Nephron (organoid): ENCODE data around the gene SLC1A7.

Source experiments
- H3K27ac Mint-ChIP-seq, 3 experiments: 2 replicates each; pipeline ENCODE4 v1.8.0; 2020; ENCODE audit warnings: mixed read lengths in 3 of 3, mild to moderate bottlenecking in 2 of 3, moderate library complexity in 1 of 3
- H3K27me3 Mint-ChIP-seq: 2 replicates; pipeline ENCODE4 v1.8.0; 2021; ENCODE audit warnings: low read depth, mild to moderate bottlenecking, moderate library complexity, mixed read lengths
- H3K36me3 Mint-ChIP-seq: 2 replicates; pipeline ENCODE4 v1.8.0; 2020; ENCODE audit warnings: low read depth, mixed read lengths
- H3K4me1 Mint-ChIP-seq: 2 replicates; pipeline ENCODE4 v1.8.0; 2020; ENCODE audit warnings: mixed read lengths
- H3K4me3 Mint-ChIP-seq, 3 experiments: 2 replicates each; pipeline ENCODE4 v1.8.0; 2020; ENCODE audit warnings: mild to moderate bottlenecking in 3 of 3, mixed read lengths in 3 of 3, moderate library complexity in 2 of 3
- H3K9me3 Mint-ChIP-seq: 2 replicates; pipeline ENCODE4 v1.8.0; 2020; ENCODE audit warnings: mixed read lengths
- TF ChIP-seq, protein P1 (sequence below), 3 experiments: fragments of 200-600 bp; sonication (generic); IDR thresholded peaks; one replicate each; pipeline ENCODE4 v1.5.0; 2021; ENCODE audit warnings: antibody characterized with exemption in 3 of 3; ENCODE audit not compliant: unreplicated experiment in 3 of 3

The SLC1A7 gene

DNA sequence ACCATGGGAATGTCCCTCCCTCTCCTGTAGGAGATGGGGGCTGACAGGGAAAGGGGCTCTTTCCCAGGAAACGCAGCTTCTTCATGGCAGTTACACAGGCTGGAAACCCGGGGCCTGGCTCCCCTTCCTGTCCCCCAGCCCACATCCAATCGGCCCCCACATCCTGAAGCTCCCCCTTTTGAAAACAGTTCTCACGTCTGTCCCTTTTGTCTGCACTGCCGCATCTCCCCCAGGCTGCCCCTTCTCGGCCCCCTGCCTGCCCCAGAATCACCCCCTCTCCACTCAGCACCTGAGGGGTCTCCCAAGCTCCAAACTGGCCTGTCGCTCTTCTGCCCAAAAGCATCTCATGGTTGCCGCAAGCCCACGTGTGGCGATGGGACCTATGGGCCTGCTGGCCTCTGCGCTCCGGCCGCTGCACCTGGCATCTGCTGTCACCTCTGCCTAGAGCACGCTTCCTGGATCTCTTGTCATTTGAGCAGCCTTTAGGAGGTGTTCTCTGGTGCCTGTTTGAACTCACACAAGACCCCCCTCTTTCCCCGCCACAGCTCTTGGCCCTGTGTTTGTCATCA lies 867 bp downstream of the SLC1A7 start:
- Mint-ChIP-seq H3K4me3 (no peak overlapping the region), H3K36me3 (no peaks in the 10 kb centered on the region), H3K27ac (no peak overlapping the region), H3K9me3 (peaks cover 12% of the 10 kb centered on the region), H3K4me1 (peaks cover 29% of the 10 kb centered on the region), H3K27me3 (peaks cover 9% of the 10 kb centered on the region)
- TF ChIP-seq, protein P1, sequence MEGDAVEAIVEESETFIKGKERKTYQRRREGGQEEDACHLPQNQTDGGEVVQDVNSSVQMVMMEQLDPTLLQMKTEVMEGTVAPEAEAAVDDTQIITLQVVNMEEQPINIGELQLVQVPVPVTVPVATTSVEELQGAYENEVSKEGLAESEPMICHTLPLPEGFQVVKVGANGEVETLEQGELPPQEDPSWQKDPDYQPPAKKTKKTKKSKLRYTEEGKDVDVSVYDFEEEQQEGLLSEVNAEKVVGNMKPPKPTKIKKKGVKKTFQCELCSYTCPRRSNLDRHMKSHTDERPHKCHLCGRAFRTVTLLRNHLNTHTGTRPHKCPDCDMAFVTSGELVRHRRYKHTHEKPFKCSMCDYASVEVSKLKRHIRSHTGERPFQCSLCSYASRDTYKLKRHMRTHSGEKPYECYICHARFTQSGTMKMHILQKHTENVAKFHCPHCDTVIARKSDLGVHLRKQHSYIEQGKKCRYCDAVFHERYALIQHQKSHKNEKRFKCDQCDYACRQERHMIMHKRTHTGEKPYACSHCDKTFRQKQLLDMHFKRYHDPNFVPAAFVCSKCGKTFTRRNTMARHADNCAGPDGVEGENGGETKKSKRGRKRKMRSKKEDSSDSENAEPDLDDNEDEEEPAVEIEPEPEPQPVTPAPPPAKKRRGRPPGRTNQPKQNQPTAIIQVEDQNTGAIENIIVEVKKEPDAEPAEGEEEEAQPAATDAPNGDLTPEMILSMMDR (IDR thresholded peaks at IDR 0.05; ENCODE audit: unreplicated experiment in 3 of 3) = no peak

DNA sequence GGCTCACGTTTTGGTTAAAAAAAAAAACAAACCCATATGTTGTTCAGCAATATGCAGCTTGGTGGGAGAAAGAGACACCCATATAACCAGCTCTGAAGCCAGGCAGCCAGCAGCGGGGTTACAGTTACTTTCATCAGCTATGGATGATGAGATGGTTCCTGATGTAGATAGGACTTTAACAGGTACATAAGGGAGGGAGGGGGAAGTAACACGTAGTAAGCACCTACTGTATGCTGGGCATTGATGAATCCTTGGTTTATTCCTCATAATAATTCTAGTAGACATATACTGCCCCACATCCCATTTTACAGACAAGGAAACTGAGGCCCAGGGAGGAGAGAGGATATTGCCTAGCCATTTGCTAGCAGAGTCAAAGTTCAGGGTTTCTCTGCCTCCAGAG lies 2.0 kb downstream of the SLC1A7 start:
- Mint-ChIP-seq H3K4me1 (peaks cover 18% of the 10 kb centered on the region), H3K27me3 (peaks cover 9% of the 10 kb centered on the region), H3K9me3 (peaks cover 12% of the 10 kb centered on the region), H3K27ac (peak overlapping the region in 1 of 3 experiments; percentile 23), H3K4me3 (no peak overlapping the region), H3K36me3 (no peaks in the 10 kb centered on the region)
- TF ChIP-seq, protein P1 (IDR thresholded peaks at IDR 0.05; ENCODE audit: unreplicated experiment in 3 of 3) = no peak

DNA sequence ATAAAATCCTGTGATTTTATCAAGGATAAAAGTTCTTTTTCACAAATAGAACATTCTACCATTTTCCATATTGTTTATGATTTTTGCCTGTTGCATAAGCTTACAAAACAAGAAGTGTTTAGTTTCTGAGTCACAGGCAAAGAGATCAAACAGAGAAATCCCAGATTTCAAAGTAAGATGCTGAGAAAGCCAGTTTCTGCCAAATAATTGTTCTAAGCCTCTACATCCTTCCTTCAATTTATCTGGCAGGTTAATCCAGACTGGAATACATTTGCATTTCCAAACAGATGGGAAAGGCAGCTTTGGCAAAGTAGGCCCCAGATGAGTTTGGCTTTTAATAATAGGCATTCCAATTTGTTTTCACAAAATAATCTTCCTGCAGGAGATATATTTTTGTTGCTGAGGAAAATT lies 2.5 kb downstream of the SLC1A7 start:
- Mint-ChIP-seq H3K27me3 (peaks cover 11% of the 10 kb centered on the region), H3K4me1 (peaks cover 14% of the 10 kb centered on the region), H3K4me3 (no peak overlapping the region), H3K9me3 (peaks cover 12% of the 10 kb centered on the region), H3K36me3 (no peaks in the 10 kb centered on the region), H3K27ac (peak overlapping the region in 1 of 3 experiments; percentile 23)
- TF ChIP-seq, protein P1 (IDR thresholded peaks at IDR 0.05; ENCODE audit: unreplicated experiment in 3 of 3) = no peak

DNA sequence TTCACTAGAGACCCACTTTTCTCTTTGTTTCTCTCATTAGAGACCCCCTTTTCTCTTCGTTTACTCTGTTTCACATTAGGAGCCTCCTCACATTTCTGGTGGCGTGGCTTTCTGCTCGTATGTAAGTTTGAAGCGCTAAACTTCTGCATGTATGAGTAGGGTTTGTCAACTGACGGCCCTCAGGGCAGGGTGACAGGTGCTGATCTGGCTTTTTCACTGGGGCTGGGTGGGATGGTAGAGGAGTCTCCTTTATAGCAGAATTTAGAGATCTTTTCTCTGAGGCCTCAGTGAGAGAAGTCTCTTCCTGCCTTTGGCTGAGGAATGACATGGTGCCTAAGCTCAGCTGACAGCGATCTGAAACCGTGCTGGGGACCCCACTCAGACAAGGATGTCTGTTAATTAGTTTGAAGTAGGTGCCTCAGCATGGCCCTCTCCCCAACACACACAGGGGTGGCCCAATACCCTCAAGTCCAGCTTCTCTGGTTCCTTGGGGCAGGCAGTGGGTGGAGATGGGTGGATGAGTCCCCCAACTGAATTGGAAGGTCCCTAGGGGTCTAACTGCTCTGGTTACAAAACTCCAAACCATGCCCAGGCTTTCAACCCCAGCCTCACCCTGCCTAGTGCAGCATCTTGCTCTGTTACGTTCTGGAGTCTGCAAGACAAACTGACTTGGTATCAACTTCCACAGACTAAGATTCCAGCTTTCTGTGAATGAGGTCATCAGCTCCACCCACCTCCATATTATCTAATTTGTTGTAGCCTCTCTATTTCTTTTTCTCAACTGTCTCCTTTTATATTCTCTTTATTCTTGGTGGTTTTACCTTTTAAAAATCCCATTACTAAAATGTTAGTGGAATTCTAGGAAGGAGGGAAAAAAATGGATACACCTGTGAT lies 3.2 kb downstream of the SLC1A7 start:
- H3K4me3 Mint-ChIP-seq = no peak overlapping the region
- H3K9me3 Mint-ChIP-seq = peaks cover 12% of the 10 kb centered on the region
- peaks cover 10% of the 10 kb centered on the region for H3K27me3 Mint-ChIP-seq
- no peaks in the 10 kb centered on the region for H3K36me3 Mint-ChIP-seq
- TF ChIP-seq, protein P1 (IDR thresholded peaks at IDR 0.05; ENCODE audit: unreplicated experiment in 3 of 3) = no peak
- peaks cover 14% of the 10 kb centered on the region for H3K4me1 Mint-ChIP-seq
- H3K27ac Mint-ChIP-seq = peak overlapping the region in 1 of 3 experiments; percentile 23

DNA sequence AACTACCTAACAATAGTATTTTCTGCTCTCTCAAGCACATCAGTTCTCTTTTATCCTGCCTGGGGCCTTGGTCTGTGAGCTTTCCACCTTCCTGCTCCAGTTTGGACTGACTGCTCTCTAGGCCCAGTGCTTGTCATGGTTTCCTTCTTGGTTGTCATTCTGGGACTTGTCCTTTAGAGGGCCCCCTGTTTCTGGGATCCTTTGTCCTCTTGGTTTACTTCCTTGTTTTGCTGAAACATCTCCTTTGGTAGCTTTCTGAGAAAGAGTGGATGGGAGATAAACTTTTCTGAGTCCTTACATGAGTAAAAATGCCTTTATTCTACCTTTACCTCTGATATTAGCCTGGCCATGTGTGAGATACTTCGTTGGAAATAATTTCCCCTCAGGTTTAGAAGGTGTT lies 4.7 kb downstream of the SLC1A7 start:
- no peak overlapping the region for H3K27ac Mint-ChIP-seq
- H3K9me3 Mint-ChIP-seq = peaks cover 12% of the 10 kb centered on the region
- H3K36me3 Mint-ChIP-seq = no peaks in the 10 kb centered on the region
- H3K4me1 Mint-ChIP-seq = peaks cover 14% of the 10 kb centered on the region
- TF ChIP-seq, protein P1 (IDR thresholded peaks at IDR 0.05; ENCODE audit: unreplicated experiment in 3 of 3) = no peak
- peaks cover 4% of the 10 kb centered on the region for H3K27me3 Mint-ChIP-seq
- no peak overlapping the region for H3K4me3 Mint-ChIP-seq
